A549 treated with AZD2906 at 1 μM for 4 hours (cell line): Measurements from ENCODE around the gene PPP1R13B. TPM values are rescaled to one million over a fixed set of nuclear protein-coding genes. Genes with fewer than 3 reads are reported as not detected.

Experiments
- total RNA-seq: library from RNA; stranded (reverse); fragments of 200-300 nt; extraction: Qiagen RNA extraction; gene quantifications from 5 replicates; pipeline ENCODE4 v1.2.3, GENCODE V29; 2022

The PPP1R13B gene
- total RNA-seq = 4.5 to 5.8 TPM (median 5.6 TPM) in 5 replicates

GRCh38 chr14:103847451-103848174 lies at the start of gene PPP1R13B:
PPP1R13B (minus strand) TSS chr14:103847575; CDS start chr14:103847307, 268 bp downstream.

GRCh38 chr14:103715052-103716000 lies 132.0 kb downstream of the PPP1R13B start, which contains the start of the genes XRCC3 and ZFYVE21:
XRCC3 (minus strand) TSS chr14:103715451; CDS start chr14:103711087, 4,364 bp downstream.
ZFYVE21 (plus strand) TSS chr14:103715810; CDS start chr14:103715842, 32 bp downstream.

Other genes starting within 250 kb of the PPP1R13B start
- gene KLC1, start 218.4 kb downstream of the PPP1R13B start, total RNA-seq = 89.6 to 113 TPM (median 104 TPM) in 5 replicates
- gene XRCC3, start 132.1 kb downstream of the PPP1R13B start, total RNA-seq = 25.5 to 30.3 TPM (median 27.4 TPM) in 5 replicates
- gene ZFYVE21, start 131.8 kb downstream of the PPP1R13B start, total RNA-seq = 35.7 to 46.0 TPM (median 43.5 TPM) in 5 replicates
- gene TDRD9, start 80.9 kb upstream of the PPP1R13B start, total RNA-seq = 0.18 to 0.57 TPM (median 0.49 TPM) in 5 replicates
- gene RD3L, start 95.0 kb upstream of the PPP1R13B start, total RNA-seq = not detected in 5 replicates
- gene ASPG, start 238.1 kb upstream of the PPP1R13B start, total RNA-seq = 0.03 to 0.15 TPM (median 0.08 TPM) in 4 of 5 replicates, not detected in the other